ENCODE results near the gene CCSER1. TPM values are rescaled to one million over a fixed set of nuclear protein-coding genes. Genes with fewer than 3 reads are reported as not detected.

The CCSER1 gene
- total RNA-seq, 2 donors from 2014 or later: 1.5 to 2.7 TPM

GRCh38 chr4:90572996-90573395, 445.8 kb downstream of the CCSER1 start:
- Histone ChIP-seq H3K9me3 (no peaks in the 10 kb centered on the region), H3K27ac (no peak overlapping the region), H3K4me1 (ENCODE audit: control insufficient read depth in 1 of 2, low read depth in 2 of 2) (no peaks in the 10 kb centered on the region), H3K27me3 (replicated peaks; ENCODE audit: insufficient read depth) (no peaks in the 10 kb centered on the region), H3K4me3 (no peak overlapping the region), H3K36me3 (no peaks in the 10 kb centered on the region)
- ATAC-seq (ENCODE audit: insufficient number of reproducible peaks, low FRiP score, low read depth) (no peak), DNase-seq (ENCODE audit: low spot score) (no peak)
- TF ChIP-seq, protein P1, sequence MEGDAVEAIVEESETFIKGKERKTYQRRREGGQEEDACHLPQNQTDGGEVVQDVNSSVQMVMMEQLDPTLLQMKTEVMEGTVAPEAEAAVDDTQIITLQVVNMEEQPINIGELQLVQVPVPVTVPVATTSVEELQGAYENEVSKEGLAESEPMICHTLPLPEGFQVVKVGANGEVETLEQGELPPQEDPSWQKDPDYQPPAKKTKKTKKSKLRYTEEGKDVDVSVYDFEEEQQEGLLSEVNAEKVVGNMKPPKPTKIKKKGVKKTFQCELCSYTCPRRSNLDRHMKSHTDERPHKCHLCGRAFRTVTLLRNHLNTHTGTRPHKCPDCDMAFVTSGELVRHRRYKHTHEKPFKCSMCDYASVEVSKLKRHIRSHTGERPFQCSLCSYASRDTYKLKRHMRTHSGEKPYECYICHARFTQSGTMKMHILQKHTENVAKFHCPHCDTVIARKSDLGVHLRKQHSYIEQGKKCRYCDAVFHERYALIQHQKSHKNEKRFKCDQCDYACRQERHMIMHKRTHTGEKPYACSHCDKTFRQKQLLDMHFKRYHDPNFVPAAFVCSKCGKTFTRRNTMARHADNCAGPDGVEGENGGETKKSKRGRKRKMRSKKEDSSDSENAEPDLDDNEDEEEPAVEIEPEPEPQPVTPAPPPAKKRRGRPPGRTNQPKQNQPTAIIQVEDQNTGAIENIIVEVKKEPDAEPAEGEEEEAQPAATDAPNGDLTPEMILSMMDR (IDR thresholded peaks at IDR 0.05): no peak

GRCh38 chr4:90575371-90575770, 448.2 kb downstream of the CCSER1 start:
- no peaks in the 10 kb centered on the region for H3K9me3 ChIP-seq
- H3K36me3 ChIP-seq: no peaks in the 10 kb centered on the region
- no peaks in the 10 kb centered on the region for H3K4me1 ChIP-seq (ENCODE audit: control insufficient read depth in 1 of 2, low read depth in 2 of 2)
- no peak overlapping the region for H3K4me3 ChIP-seq
- TF ChIP-seq, protein P1 (IDR thresholded peaks at IDR 0.05): no peak
- no peak overlapping the region for H3K27ac ChIP-seq
- no peak for ATAC-seq (ENCODE audit: insufficient number of reproducible peaks, low FRiP score, low read depth)
- no peaks in the 10 kb centered on the region for H3K27me3 ChIP-seq (replicated peaks; ENCODE audit: insufficient read depth)
- no peak for DNase-seq (ENCODE audit: low spot score)

GRCh38 chr4:90580326-90580725, 453.1 kb downstream of the CCSER1 start:
- no peaks in the 10 kb centered on the region for H3K4me1 ChIP-seq (ENCODE audit: control insufficient read depth in 1 of 2, low read depth in 2 of 2)
- ATAC-seq (ENCODE audit: insufficient number of reproducible peaks, low FRiP score, low read depth) (no peak), DNase-seq (ENCODE audit: low spot score) (no peak)
- H3K36me3 ChIP-seq: no peaks in the 10 kb centered on the region
- TF ChIP-seq, protein P1 (IDR thresholded peaks at IDR 0.05): no peak
- no peaks in the 10 kb centered on the region for H3K9me3 ChIP-seq
- H3K27me3 ChIP-seq (replicated peaks; ENCODE audit: insufficient read depth): no peaks in the 10 kb centered on the region
- H3K27ac ChIP-seq: no peak overlapping the region
- H3K4me3 ChIP-seq: no peak overlapping the region

DNA sequence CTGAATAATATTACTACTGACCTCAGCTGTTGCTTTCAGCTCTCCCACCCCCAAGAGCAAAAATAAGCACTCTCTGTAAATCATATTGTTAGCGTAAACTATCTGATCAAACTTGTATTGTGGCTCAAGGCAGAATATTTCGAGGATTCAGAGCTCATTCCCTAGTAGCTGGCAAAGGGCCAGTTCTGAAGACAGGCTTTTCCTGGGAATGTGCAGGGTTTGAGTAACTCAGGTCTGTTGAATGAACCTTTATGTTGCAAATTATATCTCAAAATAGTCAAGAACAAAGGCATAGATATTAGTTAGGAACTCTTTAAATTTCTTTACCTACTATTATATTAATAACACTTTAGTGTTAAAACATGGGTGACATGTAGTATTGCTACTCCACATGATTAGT, 454.9 kb downstream of the CCSER1 start:
- DNase-seq (ENCODE audit: low spot score): no peak
- Histone ChIP-seq H3K4me3 (no peak overlapping the region), H3K9me3 (no peaks in the 10 kb centered on the region), H3K4me1 (ENCODE audit: control insufficient read depth in 1 of 2, low read depth in 2 of 2) (no peaks in the 10 kb centered on the region), H3K36me3 (no peaks in the 10 kb centered on the region), H3K27me3 (replicated peaks; ENCODE audit: insufficient read depth) (no peaks in the 10 kb centered on the region), H3K27ac (no peak overlapping the region)
- TF ChIP-seq, protein P1 (IDR thresholded peaks at IDR 0.05): no peak
- ATAC-seq (ENCODE audit: insufficient number of reproducible peaks, low FRiP score, low read depth): no peak

DNA sequence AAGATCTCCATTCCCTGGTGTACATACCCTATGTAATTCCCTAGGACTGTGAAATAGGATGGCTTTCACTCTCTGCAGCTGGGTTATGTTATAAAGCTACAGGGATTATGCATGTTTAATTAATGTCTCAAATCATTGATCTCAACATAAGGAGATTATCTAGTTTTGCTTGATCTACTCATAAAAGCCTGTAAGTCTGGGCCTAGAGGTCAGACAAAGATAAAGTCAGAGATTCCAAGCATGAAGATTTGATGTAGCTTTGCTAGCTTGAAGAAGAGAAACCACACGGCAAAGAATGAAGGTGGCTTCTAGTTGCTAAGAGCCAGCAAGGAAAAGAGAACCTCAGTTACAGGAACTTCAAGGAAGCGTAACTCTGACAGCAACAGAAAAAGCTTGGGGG, 456.9 kb downstream of the CCSER1 start:
- Histone ChIP-seq H3K4me1 (ENCODE audit: control insufficient read depth in 1 of 2, low read depth in 2 of 2) (no peaks in the 10 kb centered on the region), H3K9me3 (no peaks in the 10 kb centered on the region), H3K36me3 (no peaks in the 10 kb centered on the region), H3K4me3 (no peak overlapping the region), H3K27me3 (replicated peaks; ENCODE audit: insufficient read depth) (no peaks in the 10 kb centered on the region), H3K27ac (no peak overlapping the region)
- TF ChIP-seq, protein P1 (IDR thresholded peaks at IDR 0.05): no peak
- DNase-seq (ENCODE audit: low spot score): no peak
- ATAC-seq (ENCODE audit: insufficient number of reproducible peaks, low FRiP score, low read depth): no peak

Data from thoracic aorta (tissue), 2 donors.